ENCODE results near the gene LRR1. TPM values are rescaled to one million over a fixed set of nuclear protein-coding genes. Genes with fewer than 3 reads are reported as not detected.

The LRR1 gene
- total and polyA plus RNA-seq, 8 donors = 10.1 to 16.1 (median 12.9) TPM

GRCh38 chr14:49594347-49595091, 4.2 kb upstream of the LRR1 start:
- no peaks in the 10 kb centered on the region for H3K9me3 ChIP-seq
- DNase-seq (peak in 2 of 4 donors; percentile 26 to 78), ATAC-seq (peak; percentile 30)
- H3K4me1 ChIP-seq = peaks cover 5 to 9% of the 10 kb centered on the region in 2 donors
- no peak overlapping the region for H3K4me3 ChIP-seq
- H3K27me3 ChIP-seq = no peaks in the 10 kb centered on the region
- intact Hi-C loops (cut with DNase I) = no loop called here
- H3K27ac ChIP-seq = peak overlapping the region in 1 of 2 donors; percentile 37
- no peak for TF ChIP-seq CTCF (IDR thresholded peaks at IDR 0.05)
- no peaks in the 10 kb centered on the region for H3K36me3 ChIP-seq

GRCh38 chr14:49598189-49598484, 603 bp upstream of the LRR1 start:
- DNase-seq (no peak), ATAC-seq (peak; percentile 31)
- TF ChIP-seq CTCF (IDR thresholded peaks at IDR 0.05) = no peak
- Histone ChIP-seq H3K27me3 (no peaks in the 10 kb centered on the region), H3K9me3 (no peaks in the 10 kb centered on the region), H3K36me3 (peaks cover 0 to 7% of the 10 kb centered on the region in 2 donors), H3K27ac (peak overlapping the region; percentile 97 to 98), H3K4me3 (peak overlapping the region; percentile 68 to 95), H3K4me1 (peaks cover 5 to 23% of the 10 kb centered on the region in 2 donors)
- intact Hi-C loops (cut with DNase I) = no loop called here

- ATAC-seq (no peak), DNase-seq (no peak)
- Histone ChIP-seq H3K27ac (no peak overlapping the region), H3K9me3 (no peaks in the 10 kb centered on the region), H3K4me1 (no peaks in the 10 kb centered on the region), H3K36me3 (peaks cover 0 to 27% of the 10 kb centered on the region in 2 donors), H3K4me3 (no peak overlapping the region), H3K27me3 (no peaks in the 10 kb centered on the region)
- no peak for TF ChIP-seq CTCF (IDR thresholded peaks at IDR 0.05)
- intact Hi-C loops (cut with DNase I) = no loop called here
These were observed 8.8 kb downstream of the LRR1 start for GRCh38 chr14:49607583-49607982.

- Histone ChIP-seq H3K36me3 (peaks cover 0 to 20% of the 10 kb centered on the region in 2 donors), H3K27ac (no peak overlapping the region), H3K4me3 (no peak overlapping the region), H3K9me3 (no peaks in the 10 kb centered on the region), H3K4me1 (no peaks in the 10 kb centered on the region), H3K27me3 (no peaks in the 10 kb centered on the region)
- intact Hi-C loops (cut with DNase I) = no loop called here
- ATAC-seq = no peak
- DNase-seq = no peak
- TF ChIP-seq CTCF (IDR thresholded peaks at IDR 0.05) = no peak
These were observed 13.5 kb downstream of the LRR1 start for GRCh38 chr14:49612251-49612650.

- DNase-seq = no peak
- H3K9me3 ChIP-seq = no peaks in the 10 kb centered on the region
- no peak overlapping the region for H3K27ac ChIP-seq
- peaks cover 0 to 22% of the 10 kb centered on the region in 2 donors for H3K36me3 ChIP-seq
- H3K4me1 ChIP-seq = peaks cover 0 to under 1% of the 10 kb centered on the region in 2 donors
- H3K4me3 ChIP-seq = no peak overlapping the region
- intact Hi-C loops (cut with DNase I) = no loop called here
- ATAC-seq = no peak
- no peaks in the 10 kb centered on the region for H3K27me3 ChIP-seq
- no peak for TF ChIP-seq CTCF (IDR thresholded peaks at IDR 0.05)
These were observed 13.9 kb downstream of the LRR1 start for GRCh38 chr14:49612671-49613070.

All from left lung (tissue), 10 donors.